NCI-H1694 (cell line): Measurements from ENCODE around the gene SERPINB6.
"Not testable (repeated sequence)": the region's sequence is repeated elsewhere in the genome, so short reads cannot be mapped to it uniquely, and the experiment has no call there.

Source experiments
- DNase-seq: peaks from one replicate; lab custom pipeline; 2025; lab: John Stamatoyannopoulos, UW

SERPINB6 gene

DNA sequence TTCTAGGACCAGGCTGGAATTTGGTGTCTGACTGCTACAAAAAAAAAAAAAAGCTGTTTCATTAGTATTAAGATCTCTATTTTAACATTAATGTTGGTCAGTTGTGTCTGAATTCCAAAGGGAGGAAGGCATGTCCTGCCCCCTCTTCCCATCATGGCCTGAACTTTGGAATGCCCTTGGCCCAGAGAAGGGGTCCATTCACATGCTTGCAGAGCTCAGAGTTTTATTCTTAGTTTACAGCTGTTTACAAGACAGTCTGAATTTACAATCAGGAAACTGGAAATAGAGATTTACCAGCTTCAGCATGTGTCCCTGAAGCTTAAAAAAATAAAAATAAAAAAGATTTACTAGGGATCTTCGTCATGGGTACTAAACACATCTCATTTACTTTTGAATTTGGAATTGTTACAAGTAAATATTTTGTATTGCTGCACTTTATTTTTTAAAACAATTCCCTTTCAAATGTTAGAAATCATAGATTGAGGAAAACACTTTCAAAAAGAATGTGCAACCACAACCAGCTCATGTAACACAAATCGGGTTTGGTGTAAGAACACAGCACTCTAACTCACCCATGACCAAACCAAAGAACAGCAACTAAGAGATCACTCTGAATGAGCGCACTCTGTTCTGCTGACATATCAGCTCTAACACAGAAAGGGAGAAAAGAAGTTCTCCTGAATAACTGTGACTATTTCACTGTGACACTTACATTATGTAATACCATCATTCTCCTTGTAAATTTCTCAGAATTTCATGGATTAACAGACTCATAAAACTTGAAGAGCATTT lies 6.6 kb upstream of the SERPINB6 start:
- DNase-seq = no peak

DNA sequence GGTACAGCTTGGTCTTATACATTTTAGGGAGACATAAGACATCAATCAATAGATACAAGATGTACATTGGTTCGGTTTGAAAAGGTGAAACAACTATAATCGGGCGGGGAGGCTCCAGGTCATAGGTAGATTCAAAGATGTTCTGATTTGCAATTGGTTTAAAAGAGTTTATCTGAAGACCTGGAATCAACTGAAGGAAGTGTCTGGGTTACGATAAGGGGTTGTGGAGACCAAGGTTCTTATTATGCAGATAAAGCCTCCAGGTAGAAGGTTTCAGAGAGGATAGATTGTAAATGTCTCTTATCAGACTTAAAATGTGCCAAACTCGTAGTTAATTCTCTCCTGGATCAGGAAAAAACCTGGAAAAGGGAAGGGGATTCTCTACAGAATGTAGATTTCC lies 5.9 kb upstream of the SERPINB6 start:
- no peak for DNase-seq

DNA sequence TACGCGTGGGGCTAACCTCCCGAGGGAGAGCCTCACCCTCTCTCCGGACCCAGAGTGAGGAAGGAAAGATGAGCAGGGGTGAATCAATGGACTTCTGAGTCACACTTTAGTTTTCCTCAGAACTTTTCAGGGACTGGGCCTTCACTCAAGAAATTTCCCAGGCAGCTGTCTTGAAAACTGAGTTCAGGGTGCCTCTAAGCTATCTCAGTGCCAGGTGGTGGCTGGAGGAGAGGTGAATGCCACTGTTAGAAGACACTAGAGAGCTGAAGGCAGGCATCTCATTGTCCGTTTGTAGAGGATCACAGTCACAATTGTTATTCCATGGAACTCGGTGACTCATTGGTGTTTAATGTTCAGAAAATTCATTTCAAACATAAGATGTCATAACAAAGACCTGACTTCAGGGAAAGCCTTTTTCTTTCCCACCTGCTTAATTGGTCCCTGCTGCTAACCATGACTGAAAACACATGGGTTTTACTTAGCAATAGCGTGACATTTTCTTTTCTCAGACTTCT lies 5.3 kb upstream of the SERPINB6 start:
- DNase-seq = no peak

DNA sequence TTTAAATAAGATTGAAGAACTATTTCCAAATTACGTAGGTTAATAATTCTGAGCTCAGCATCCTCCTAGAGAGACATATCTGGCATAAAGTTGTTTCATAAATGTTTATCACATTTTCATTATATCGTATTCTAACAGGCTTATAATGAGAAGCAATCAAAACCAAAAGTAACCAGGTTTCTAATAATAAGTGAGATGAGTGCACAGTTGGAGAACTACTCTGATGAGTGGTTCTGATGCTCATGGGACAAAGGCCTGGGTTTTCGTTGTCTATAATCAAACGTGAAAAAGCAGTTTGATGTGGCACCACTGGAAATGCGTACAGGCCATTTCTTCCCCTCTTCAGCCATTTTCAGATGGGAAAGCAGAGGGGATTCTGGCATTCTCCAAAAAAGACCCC lies 4.7 kb upstream of the SERPINB6 start:
- DNase-seq = no peak

DNA sequence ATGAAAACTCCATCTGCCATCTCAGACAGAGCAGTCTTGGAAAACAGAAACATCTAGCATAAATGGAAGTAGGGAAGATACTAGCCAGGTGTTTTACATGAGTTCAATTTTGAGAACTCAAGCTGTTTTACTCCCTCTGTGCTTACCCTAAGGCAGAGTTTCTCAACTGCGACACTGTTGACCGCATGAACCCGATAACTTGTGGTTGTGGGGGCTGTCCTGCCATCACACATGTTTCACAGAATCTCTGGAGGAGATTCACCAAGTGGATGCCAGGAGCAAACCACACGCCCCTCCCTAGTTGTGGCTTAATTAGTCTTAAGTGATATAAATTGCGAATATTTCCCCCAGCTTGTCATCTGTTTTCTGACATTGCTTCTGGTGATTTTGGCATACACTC lies 2.3 kb upstream of the SERPINB6 start:
- no peak for DNase-seq

DNA sequence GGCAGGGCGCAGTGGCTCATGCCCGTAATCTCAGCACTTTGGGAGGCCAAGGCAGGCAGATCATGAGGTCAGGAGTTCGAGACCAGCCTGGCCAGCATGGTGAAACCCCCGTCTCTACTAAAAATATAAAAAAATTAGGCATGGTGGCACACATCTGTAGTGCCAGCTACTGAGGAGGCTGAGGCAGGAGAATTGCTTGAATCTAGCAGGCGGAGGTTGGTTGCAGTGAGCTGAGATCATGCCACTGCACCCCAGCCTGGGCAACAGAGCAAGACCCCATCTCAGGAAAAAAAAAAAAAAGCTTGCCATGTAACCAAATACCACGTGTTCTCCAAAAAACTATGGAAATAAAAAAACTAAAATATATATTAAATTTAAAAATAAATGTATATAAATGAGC lies 1.8 kb upstream of the SERPINB6 start:
- not testable (repeated sequence) for DNase-seq

DNA sequence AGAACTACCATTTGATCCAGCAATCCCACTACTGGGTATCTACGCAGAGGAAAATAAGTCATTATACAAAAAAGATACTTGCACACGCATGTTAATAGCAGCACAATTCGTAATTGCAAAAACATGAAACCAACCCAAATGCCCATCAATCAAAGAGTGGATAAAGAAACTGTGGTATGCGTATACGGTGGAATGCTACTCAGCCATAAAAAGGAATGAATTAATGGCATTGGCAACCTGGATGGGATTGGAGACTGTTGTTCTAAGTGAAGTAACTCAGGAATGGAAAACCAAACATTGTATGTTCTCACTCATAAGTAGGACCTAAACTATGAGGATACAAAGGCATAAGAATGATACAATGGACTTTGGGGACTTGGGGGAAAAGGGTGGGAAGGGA lies 1.3 kb upstream of the SERPINB6 start:
- not testable (repeated sequence) for DNase-seq

DNA sequence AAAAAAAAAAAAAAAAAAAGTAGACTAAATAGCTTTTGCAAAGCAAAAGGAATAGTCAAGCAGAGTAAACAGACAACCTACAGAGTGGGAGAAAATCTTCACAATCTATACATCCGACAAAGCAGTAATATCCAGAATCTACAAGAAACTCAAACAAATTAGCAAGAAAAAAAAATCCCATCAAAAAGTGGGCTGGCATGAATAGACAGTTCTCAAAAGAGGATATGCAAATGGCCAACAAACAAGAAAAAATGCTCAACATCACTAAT lies 786 bp upstream of the SERPINB6 start:
- not testable (repeated sequence) for DNase-seq

DNA sequence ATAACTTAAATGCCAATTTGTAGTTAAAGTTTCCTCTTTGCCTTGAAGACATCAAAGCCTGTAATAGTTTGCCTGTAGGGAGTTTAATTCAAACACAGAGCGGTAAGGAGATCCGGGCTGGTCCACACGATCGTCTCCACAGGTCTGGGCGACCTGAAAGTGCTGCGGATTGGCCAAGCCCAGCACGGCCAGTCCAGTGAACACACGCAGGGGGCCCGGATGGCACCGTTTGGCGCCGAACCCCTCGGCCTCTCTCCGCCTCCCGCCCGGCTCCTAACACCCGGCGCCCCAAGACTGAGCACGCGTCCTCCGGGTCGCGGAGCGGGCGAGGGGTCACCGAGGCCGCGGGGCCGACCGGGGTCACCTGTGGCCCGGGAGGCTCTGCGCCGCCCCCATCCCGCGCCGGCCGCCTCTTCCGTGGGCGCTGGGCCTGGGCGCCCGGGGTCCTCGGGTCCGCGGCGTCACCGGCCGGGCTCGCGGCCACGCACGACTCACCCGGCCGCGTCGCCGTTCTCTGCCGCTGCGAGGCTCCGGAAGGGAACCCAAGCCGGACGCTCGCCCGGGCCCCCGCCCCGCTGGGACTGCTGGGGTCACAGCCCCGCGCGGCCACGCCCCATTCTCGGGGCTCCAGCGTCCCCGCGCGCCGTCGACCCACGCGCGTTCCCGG lies 481 bp downstream of the SERPINB6 start:
- DNase-seq = no peak

DNA sequence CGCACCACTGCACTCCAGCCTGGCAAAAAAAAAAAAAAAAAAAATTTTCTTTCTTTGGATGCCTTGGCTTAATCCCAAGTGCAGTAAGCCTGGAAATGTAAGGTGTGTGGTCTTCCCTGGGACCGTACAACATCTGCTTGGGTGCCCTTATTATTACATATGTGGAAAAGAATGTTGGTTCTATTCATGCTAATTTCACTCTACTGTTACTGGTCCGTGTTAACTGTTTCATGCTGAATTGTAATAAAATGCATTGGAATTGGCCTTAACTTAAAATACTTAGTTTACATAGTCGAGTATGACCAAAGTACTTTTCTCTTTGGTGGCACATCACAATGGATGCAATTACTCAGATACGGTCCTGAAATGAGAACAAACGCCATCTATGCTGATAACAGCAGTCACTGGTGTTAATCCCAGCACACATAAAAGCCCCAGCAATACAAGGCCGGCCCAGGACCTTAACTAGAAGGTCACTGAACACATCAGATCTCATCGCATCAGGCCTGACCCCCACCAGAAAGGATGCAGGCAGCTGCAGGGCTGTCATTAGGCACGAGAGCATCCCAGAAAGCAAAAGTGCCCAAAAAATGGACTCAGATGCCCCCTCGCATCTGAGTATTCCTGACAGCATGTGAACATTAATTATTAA lies 1.2 kb downstream of the SERPINB6 start:
- DNase-seq = no peak

DNA sequence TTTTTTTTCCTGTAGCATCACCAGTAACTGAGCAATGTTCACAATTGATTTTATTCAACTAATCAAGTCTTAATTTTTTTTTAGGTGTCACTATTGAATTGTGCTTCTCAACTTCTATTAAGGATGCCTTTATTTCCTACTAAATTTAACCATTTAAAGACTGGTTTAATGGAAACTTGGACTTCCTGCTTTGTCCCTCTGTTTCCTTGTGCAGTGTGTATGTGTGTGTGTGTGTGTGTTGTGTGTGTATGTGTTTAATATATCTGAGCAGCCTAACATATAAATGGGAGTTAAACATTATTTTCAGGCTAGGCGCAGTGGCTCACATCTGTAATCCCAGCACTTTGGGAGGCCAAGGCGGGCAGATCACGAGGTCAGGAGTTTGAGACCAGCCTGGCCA lies 1.8 kb downstream of the SERPINB6 start:
- DNase-seq = no peak

DNA sequence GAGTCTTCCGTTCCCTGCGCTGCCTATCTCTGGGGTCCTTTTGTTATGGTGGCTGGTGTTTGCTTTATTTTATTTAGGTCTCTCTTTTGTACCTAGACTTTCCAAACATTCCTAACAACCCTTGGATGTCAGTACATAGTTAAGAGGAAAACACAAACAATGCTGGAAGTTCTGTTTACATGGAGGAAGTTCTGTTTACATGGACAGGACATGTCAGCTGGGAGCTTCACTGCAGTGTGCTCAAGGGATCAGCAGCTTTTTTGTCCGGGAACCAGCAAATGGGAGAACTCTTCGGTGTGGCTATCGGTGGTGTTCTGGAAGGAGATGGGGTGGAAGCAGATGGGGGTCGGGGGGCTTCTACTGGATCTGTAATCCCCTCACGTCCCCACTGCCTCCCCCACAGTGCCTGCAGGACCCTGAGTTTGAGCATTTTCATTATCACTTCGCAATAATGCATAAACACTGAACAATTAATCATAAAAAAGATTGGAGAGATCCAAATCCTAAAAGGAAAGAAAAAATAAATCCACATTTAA lies 2.7 kb downstream of the SERPINB6 start:
- DNase-seq = no peak

DNA sequence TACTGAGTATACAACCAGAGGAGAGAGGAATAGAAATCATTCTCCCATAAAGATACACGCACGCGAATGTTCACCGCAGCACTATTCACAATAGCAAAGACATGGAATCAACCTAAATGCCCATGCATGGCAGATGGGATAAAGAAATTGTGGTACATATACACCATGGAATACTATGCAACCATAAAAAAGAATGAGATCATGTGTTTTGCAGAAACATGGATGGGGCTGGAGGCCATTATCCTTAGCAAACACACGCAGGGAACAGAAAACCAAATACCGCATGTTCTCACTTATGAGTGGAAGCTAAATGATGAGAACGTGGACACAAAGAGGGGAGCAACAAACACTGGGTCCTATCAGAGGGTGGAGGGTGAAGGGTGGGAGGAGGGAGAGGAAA lies 3.4 kb downstream of the SERPINB6 start:
- DNase-seq = no peak

DNA sequence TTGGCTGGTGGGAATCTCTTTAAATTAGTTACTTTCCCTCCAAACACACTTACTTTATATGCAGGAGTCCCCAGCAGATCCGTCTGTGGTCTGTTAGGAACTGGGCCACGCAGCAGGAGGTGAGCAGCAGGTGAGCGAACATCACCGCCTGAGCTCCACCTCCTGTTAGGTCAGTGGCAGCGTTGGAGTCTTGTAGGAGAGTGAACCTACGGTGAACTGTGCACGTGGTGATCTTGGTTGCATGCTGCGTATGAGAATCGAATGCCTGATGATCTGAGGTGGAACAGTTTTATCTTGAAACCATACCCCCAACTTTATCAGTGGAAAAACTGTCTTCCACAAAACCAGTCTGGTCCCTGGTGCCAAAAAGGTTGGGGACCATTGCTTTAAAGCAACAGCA lies 5.0 kb downstream of the SERPINB6 start:
- no peak for DNase-seq

DNA sequence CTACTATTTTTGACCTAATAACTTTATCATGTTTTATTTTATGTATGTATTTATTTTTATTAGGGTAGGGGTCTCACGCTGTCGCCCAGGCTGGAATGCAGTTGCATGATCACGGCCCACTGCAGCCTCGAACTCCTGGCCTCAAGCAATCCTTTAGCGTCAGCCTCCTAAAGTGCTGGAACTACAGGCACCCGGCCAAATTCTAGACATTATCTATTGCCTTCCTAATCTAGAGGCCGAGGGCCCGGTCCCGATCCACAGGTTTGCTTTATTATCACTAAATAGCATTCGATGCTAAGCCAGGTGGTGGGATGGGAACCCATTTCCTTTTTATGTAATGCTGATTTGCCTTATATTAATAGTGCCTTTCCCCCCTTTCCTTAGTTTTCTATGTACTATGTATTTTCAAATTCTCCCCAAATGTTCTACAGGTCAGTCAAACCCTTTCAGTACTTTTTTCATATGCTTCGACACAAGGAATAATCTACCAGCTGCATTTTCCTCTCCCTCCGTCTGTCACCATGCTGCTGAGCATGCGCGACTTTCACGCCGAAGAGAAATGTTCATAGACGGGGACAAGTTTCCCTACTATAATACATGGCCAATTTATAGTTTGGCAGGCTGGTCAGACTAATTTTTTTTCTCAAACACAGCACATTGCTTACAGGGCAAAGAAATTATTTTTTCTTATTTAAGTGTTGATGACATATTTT lies 6.4 kb downstream of the SERPINB6 start:
- DNase-seq = no peak

DNA sequence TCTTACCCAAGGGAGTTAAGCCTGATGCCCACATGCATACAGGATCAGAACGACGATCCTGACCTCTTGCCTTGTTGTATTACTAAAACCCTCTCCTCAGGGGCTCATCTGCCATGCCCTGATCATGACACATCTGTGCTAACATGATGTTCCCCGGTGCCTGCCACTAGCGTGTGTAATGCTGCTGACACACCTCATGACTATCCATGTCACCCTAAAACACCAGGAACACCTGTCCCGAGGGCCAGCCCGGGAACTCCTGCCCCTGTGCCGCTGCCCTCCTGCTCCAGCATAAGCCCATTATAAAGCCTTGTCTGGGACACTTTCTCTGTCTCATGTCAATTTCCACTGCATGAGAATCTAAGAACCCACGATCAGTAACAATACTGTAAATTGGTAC lies 7.6 kb downstream of the SERPINB6 start:
- no peak for DNase-seq

DNA sequence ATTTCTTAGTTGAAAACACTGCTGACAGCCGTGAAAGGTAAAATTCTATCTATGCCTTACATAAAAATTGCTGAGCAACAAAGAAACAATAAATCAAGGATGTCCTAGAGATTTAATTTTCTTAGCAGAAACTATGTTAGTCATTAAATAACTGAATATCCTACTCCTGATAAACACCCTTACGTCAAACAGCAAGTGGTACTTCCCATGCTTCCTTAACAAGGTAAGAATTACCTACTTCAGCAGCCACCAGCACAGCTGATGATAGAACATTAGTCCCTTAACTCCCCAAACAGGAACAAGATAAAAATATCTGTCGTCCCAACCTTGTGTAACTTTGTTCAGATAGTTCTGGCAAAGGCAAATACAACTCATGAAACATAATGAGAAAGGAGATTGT lies 8.7 kb downstream of the SERPINB6 start:
- DNase-seq = no peak

DNA sequence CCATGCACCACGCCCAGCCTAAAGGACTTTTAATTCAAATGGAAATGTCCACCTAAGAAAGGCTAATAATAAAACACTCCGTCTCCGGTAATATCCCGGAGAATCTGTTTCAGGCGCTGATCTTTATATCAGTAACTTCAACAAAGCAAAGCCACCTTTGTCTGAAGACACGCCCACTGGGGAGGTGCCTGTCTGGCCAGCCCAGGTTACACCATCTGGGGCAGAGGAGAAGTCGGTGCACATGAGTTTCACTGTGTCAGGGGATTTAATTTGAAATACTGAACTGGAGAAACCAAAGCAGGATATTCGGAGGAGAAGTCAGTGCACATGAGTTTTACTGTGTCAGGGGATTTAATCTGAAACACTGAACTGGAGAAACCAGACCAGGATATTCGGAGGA lies 9.4 kb downstream of the SERPINB6 start:
- DNase-seq = no peak

DNA sequence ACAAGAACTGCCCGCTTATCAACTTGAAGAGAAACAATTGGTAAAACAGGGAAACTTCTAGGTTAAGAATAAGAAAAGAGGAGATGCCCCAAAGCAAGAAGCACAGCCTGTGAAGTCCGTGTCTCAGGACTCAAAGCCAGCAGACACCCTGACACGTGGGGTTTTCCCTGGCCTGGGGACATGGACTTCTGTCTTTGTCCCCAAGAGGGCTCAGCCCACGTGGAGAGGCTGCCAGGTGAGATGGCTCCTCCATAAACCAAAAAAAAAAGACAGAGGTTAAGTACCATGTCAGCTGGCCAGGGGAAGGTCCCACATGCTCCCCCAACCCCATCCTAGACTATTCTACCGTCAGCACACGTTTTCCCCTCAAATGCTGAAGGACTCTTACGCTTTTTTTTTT lies 9.9 kb downstream of the SERPINB6 start:
- DNase-seq = no peak

DNA sequence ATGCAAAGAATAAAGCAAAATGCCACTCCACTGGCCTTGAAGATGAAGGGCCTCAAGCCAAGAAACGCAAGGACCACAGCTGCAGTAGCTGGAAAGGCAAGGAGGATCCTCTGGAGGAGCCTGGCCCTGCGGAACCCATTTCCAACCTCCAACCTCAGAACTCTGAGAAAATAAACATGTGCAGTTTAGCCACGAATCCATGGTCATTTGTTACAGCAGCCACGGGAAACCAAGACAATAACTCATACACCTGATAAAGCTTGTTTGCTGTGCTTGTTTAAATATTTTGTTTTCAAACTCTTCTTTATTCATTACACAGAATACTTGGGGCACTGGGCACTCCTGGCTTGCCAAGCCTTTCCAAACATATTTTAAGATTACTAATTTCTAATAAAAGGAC lies 10.4 kb downstream of the SERPINB6 start:
- DNase-seq = no peak

DNA sequence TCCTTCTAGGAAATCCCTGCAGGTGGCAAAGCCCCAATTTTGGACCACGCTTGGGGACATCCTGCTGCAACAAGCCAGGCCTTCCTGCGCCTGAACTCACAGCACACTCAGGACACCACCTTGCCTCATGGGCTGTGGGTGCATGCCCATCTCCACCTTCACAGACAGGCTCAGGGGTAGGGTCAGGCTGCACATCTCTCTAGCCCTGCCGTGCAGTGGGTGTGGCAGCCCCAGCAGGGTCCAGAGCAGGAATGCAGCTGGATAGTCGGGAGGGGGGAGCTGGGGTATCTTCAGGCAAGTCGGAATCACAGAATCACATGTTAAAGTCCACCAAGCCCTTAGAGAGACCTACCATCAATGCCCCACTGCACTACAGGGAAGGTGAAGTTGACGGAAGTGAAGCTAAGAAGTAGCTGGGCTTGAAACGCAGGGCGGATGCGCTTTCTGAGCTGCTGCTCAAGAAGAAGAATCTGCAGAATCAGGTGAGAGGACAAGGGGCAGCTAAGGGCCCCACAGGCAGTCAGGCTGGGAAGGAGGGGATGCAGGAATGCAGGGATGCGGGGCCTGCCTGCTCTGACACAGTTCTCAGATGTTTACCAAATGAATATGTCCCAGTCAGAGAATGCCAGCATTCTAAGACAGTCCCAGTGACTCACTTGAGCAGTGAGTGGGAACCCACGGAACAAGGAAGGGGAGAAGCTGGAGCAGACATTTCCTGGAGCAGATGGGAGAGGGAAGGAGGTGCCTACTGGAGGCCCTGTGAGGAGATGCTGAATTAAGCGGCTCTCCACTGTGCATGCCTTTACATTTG lies 11.3 kb downstream of the SERPINB6 start:
- DNase-seq = no peak

DNA sequence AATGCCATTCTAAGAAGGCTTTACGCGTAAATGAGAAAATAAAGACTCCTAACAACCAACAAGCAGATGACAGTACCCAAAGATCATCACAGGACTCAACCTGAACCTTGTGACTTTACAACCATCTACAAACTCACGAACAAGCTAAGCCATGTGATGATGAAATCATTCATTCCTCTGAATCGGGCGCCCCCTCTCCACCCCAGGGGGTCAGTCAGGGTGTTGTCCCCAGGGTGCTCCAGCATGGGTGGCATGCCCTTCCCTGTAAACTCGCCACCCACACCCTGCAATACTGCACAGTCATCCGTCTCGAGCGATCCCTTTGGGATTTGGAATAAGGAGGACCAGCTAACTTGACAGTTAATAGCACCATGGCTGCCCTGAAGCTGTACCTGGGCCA lies 12.6 kb downstream of the SERPINB6 start:
- no peak for DNase-seq
